Hepatocyte (in vitro differentiated cells): Measurements from ENCODE around the gene PTPRN2. TPM values are rescaled to one million over a fixed set of nuclear protein-coding genes. Genes with fewer than 3 reads are reported as not detected.

Experiments used
- DNase-seq: peaks from one replicate; pipeline ENCODE4 v3.0.0-alpha.2; 2016; ENCODE audit warnings: low spot score
- H2AFZ ChIP-seq: fragments of 200-600 bp; sonication (generic); 2 replicates; pipeline ENCODE4 v1.6.0; 2016; ENCODE audit warnings: antibody characterized with exemption, mild to moderate bottlenecking
- H3K27ac ChIP-seq: fragments of 200-600 bp; sonication (generic); 2 replicates; pipeline ENCODE4 v1.5.1; 2016; ENCODE audit warnings: mild to moderate bottlenecking
- H3K27me3 ChIP-seq: fragments of 200-600 bp; sonication (generic); 2 replicates; pipeline ENCODE4 v1.6.1; 2016
- H3K36me3 ChIP-seq: fragments of 200-600 bp; sonication (generic); replicated peaks from 2 replicates; pipeline ENCODE4 v1.5.1; 2016; ENCODE audit warnings: low read depth; ENCODE audit not compliant: insufficient read depth
- H3K4me1 ChIP-seq: fragments of 200-600 bp; sonication (generic); 2 replicates; pipeline ENCODE4 v1.5.1; 2016; ENCODE audit warnings: mild to moderate bottlenecking, moderate library complexity; ENCODE audit not compliant: insufficient read depth
- H3K4me2 ChIP-seq: fragments of 200-600 bp; sonication (generic); 2 replicates; pipeline ENCODE4 v1.6.0; 2016
- H3K4me3 ChIP-seq: fragments of 200-600 bp; sonication (generic); 2 replicates; pipeline ENCODE4 v1.5.1; 2016; ENCODE audit warnings: mild to moderate bottlenecking
- H3K79me2 ChIP-seq: fragments of 200-600 bp; sonication (generic); 2 replicates; pipeline ENCODE4 v1.6.0; 2017; ENCODE audit warnings: mild to moderate bottlenecking
- H3K9me2 ChIP-seq: fragments of 200-600 bp; sonication (generic); replicated peaks from 2 replicates; pipeline ENCODE4 v1.6.0; 2017; ENCODE audit warnings: mild to moderate bottlenecking; ENCODE audit not compliant: insufficient read depth
- H3K9me3 ChIP-seq: fragments of 200-600 bp; sonication (generic); 2 replicates; pipeline ENCODE4 v1.5.1; 2016; ENCODE audit warnings: low read depth, mild to moderate bottlenecking
- H4K20me1 ChIP-seq: fragments of 200-600 bp; sonication (generic); 2 replicates; pipeline ENCODE4 v1.6.0; 2016; ENCODE audit warnings: mild to moderate bottlenecking; ENCODE audit not compliant: insufficient read depth, poor library complexity, severe bottlenecking
- EZH2 ChIP-seq: fragments of 200-600 bp; sonication (generic); IDR thresholded peaks from 2 replicates; pipeline ENCODE4 v1.6.1; 2016; ENCODE audit warnings: antibody characterized with exemption, mild to moderate bottlenecking, borderline replicate concordance
- EZH2phosphoT487 ChIP-seq: fragments of 200-600 bp; sonication (generic); IDR thresholded peaks from one replicate; pipeline ENCODE4 v1.6.1; 2018; ENCODE audit warnings: antibody characterized with exemption, mild to moderate bottlenecking, low read depth, moderate library complexity; ENCODE audit not compliant: unreplicated experiment, severe bottlenecking
- WGBS: methylation state at CpG from one replicate; pipeline ENCODE4 v1.1.6; 2016; ENCODE audit warnings: low lambda C conversion rate; ENCODE audit errors: missing lambda C conversion rate; 5-methylcytosine and 5-hydroxymethylcytosine counted together
- polyA plus RNA-seq: library from polyadenylated mRNA; unstranded; fragments of >200 nt; fragmentation: Nextera tagmentation; extraction: Ambion mirVana; gene quantifications from 2 replicates; pipeline ENCODE4 v1.2.1, GENCODE V29; 2016
- total RNA-seq: library from RNA; depleted of rRNA; stranded (reverse); fragments of >200 nt; gene quantifications from 2 replicates; pipeline ENCODE4 v1.2.3, GENCODE V29; 2014
- TF ChIP-seq, protein P1 (sequence below): fragments of 200-600 bp; sonication (generic); IDR thresholded peaks from 2 replicates; pipeline ENCODE4 v1.5.1; 2016; ENCODE audit warnings: antibody characterized with exemption, mild to moderate bottlenecking; ENCODE audit not compliant: poor library complexity

The PTPRN2 gene
- total and polyA plus RNA-seq, 2 experiments from 2014 or later, result 2.1 to 3.3 TPM

DNA sequence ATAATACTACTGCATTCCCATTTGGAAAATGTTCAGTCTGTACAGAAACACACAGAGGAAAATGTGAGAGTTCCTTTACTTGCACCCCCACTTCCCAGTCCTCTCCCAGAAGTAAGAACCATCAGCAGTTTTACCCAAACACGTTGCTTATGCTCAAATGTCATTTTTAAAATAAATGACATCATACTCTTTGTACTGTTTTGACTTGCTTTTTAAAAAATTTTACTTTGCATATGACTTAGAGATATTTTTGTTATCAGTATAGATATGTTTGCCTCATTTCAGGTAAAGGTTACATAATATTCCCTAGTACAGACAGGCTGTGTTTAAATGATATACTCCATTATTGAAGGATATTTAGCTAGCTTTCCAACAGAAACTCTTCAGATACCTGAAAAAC is 13.5 kb upstream of the PTPRN2 start:
- DNase-seq, result no peak
- H2AFZ ChIP-seq, result no peak overlapping the region
- no peaks in the 10 kb centered on the region for H4K20me1 ChIP-seq
- H3K4me2 ChIP-seq, result no peak overlapping the region
- H3K9me2 ChIP-seq, result no peaks in the 10 kb centered on the region
- no peaks in the 10 kb centered on the region for H3K9me3 ChIP-seq
- no peaks in the 10 kb centered on the region for H3K4me1 ChIP-seq
- H3K27me3 ChIP-seq, result no peaks in the 10 kb centered on the region
- H3K27ac ChIP-seq, result no peak overlapping the region
- WGBS, result 90% methylated on average over 1 of the region's 1 CpG
- H3K4me3 ChIP-seq, result no peak overlapping the region
- TF ChIP-seq EZH2phosphoT487 (no peak), EZH2 (no peak)
- TF ChIP-seq, protein P1, sequence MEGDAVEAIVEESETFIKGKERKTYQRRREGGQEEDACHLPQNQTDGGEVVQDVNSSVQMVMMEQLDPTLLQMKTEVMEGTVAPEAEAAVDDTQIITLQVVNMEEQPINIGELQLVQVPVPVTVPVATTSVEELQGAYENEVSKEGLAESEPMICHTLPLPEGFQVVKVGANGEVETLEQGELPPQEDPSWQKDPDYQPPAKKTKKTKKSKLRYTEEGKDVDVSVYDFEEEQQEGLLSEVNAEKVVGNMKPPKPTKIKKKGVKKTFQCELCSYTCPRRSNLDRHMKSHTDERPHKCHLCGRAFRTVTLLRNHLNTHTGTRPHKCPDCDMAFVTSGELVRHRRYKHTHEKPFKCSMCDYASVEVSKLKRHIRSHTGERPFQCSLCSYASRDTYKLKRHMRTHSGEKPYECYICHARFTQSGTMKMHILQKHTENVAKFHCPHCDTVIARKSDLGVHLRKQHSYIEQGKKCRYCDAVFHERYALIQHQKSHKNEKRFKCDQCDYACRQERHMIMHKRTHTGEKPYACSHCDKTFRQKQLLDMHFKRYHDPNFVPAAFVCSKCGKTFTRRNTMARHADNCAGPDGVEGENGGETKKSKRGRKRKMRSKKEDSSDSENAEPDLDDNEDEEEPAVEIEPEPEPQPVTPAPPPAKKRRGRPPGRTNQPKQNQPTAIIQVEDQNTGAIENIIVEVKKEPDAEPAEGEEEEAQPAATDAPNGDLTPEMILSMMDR, result no peak
- no peaks in the 10 kb centered on the region for H3K79me2 ChIP-seq
- H3K36me3 ChIP-seq, result no peaks in the 10 kb centered on the region

DNA sequence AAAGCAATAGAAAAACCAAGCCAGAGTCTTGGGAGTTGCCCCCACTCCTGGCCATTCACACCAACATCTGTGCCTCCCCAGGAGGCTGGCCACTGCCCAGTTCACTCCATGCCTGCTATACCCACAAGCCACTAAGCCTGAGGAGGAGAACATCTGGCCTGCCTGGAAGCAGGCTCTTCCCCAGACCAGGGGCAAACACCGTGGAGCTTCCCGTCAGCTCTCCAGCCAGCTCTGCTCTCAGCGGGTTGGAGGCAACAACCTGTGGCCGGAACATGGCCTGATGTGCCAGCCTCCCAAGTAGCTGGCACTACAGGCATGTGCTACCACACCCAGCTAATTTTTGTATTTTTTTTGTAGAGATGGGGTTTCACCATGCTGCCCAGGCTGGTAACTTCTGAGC is 9.1 kb upstream of the PTPRN2 start:
- WGBS, result 91% methylated on average over 4 of the region's 4 CpGs

DNA sequence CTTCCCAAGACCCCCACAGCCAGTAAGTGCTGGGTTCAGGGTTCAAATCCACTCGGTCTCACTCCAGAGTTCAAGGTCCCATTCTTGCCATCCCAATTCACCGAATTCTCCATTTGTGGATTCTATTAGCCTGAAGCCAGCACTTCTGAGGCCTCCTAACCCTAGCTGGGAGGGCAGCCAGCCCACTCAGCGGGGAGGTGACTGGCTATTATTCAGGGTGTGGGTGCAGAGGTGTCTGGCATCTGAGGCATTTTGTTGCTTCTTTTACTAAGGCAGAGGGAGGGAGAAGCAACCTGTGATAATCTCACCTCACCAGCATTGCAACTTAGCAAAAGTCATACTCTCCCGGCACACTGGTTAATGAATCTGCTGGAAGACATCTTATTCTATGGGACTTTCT is 8.7 kb upstream of the PTPRN2 start:
- Histone ChIP-seq H3K36me3 (no peaks in the 10 kb centered on the region), H2AFZ (no peak overlapping the region), H3K4me2 (no peak overlapping the region), H3K4me1 (no peaks in the 10 kb centered on the region), H3K9me2 (no peaks in the 10 kb centered on the region), H3K27ac (no peak overlapping the region), H4K20me1 (no peaks in the 10 kb centered on the region), H3K79me2 (no peaks in the 10 kb centered on the region), H3K27me3 (no peaks in the 10 kb centered on the region), H3K9me3 (no peaks in the 10 kb centered on the region), H3K4me3 (no peak overlapping the region)
- DNase-seq, result no peak
- WGBS, result 96% methylated on average over 4 of the region's 4 CpGs
- TF ChIP-seq EZH2phosphoT487 (no peak), EZH2 (no peak)
- TF ChIP-seq, protein P1, result no peak

More for the DNA sequence above, 9.1 kb upstream of the PTPRN2 start:
- no peaks in the 10 kb centered on the region for H3K27me3 ChIP-seq
- H2AFZ ChIP-seq, result no peak overlapping the region
- no peaks in the 10 kb centered on the region for H3K4me1 ChIP-seq
- H3K36me3 ChIP-seq, result no peaks in the 10 kb centered on the region
- H3K4me2 ChIP-seq, result no peak overlapping the region
- H3K9me3 ChIP-seq, result no peaks in the 10 kb centered on the region
- TF ChIP-seq, protein P1, result no peak
- no peak overlapping the region for H3K27ac ChIP-seq
- no peaks in the 10 kb centered on the region for H3K79me2 ChIP-seq
- DNase-seq, result no peak
- H3K4me3 ChIP-seq, result no peak overlapping the region
- H4K20me1 ChIP-seq, result no peaks in the 10 kb centered on the region
- H3K9me2 ChIP-seq, result no peaks in the 10 kb centered on the region

DNA sequence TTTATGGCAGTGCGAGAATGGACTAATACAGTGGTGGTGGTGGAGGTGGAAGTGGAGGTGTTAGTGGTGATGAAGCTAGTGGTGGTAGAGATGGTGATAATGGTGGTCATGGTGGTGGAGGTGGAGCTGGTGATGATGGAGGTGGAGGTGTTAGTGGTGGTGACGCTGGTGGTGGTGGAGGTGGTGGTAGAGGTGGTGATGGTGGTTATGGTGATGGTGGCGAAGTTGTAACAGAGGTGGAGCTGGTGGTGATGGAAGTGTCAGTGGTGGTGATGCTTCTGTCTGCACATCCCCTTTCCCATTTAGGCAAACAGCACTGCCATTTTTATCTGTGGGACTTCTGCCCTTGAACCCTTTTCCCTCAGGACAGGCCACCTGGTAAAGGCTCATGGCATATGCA is 7.4 kb upstream of the PTPRN2 start:
- 59% methylated on average over 3 of the region's 3 CpGs for WGBS
- TF ChIP-seq EZH2, result no peak
- TF ChIP-seq EZH2phosphoT487, result no peak
- TF ChIP-seq, protein P1, result no peak
- Histone ChIP-seq H3K9me3 (no peaks in the 10 kb centered on the region), H3K36me3 (no peaks in the 10 kb centered on the region), H3K27ac (no peak overlapping the region), H3K4me1 (no peaks in the 10 kb centered on the region), H3K4me2 (no peak overlapping the region), H4K20me1 (no peaks in the 10 kb centered on the region), H2AFZ (no peak overlapping the region), H3K79me2 (no peaks in the 10 kb centered on the region), H3K4me3 (no peak overlapping the region), H3K9me2 (no peaks in the 10 kb centered on the region), H3K27me3 (no peaks in the 10 kb centered on the region)
- peak; percentile 76 for DNase-seq
